Stomach (tissue), 9 donors: Measurements from ENCODE around the gene MFSD6. TPM values are rescaled to one million over a fixed set of nuclear protein-coding genes. Genes with fewer than 3 reads are reported as not detected.

Experiments
- DNase-seq, 2 donors: peaks; one replicate each; pipeline versions ENCODE4 v3.0.0 to v3.0.0-alpha.2; 2013 to 2019
- H3K27ac ChIP-seq, 5 donors: fragments of 200-600 bp in 4 of 5; sonication (generic) in 4 of 5; one replicate each; pipeline ENCODE4 v1.5.1; 2013 to 2019; ENCODE audit warnings: mild to moderate bottlenecking in 1 of 5, moderate library complexity in 1 of 5
- H3K27me3 ChIP-seq, 3 donors: fragments of 200-600 bp; sonication (generic); one replicate each; pipeline ENCODE4 v1.5.1; 2017 to 2019; ENCODE audit warnings: mixed run types in 1 of 3
- H3K36me3 ChIP-seq, 4 donors: fragments of 200-600 bp; sonication (generic); 1 replicate in 3 of 4; 2 replicates in 1 of 4; pipeline ENCODE4 v1.5.1; 2016 to 2019
- H3K4me1 ChIP-seq, 4 donors: fragments of 200-600 bp; sonication (generic); one replicate each; pipeline ENCODE4 v1.5.1; 2016 to 2019
- H3K4me3 ChIP-seq, 4 donors: fragments of 200-600 bp; sonication (generic) in 3 of 4; one replicate each; pipeline ENCODE4 v1.5.1; 2016 to 2019; ENCODE audit warnings: mild to moderate bottlenecking in 1 of 4
- H3K9me3 ChIP-seq, 4 donors: fragments of 200-600 bp; sonication (generic); one replicate each; pipeline ENCODE4 v1.5.1; 2016 to 2019
- EP300 ChIP-seq: sonication (generic); formaldehyde crosslinking; IDR thresholded peaks from one replicate; pipeline ENCODE4 v1.6.1; 2017; ENCODE audit warnings: antibody characterized with exemption
- POLR2A ChIP-seq, 4 donors: fragments of 450-650 bp; IDR thresholded peaks; one replicate each; pipeline ENCODE4 v1.6.1; 2016; ENCODE audit warnings: antibody characterized with exemption in 4 of 4, control low read depth in 2 of 4, mild to moderate bottlenecking in 1 of 4, moderate library complexity in 1 of 4
- POLR2AphosphoS5 ChIP-seq, 3 donors: sonication (generic); formaldehyde crosslinking; IDR thresholded peaks; one replicate each; pipeline ENCODE4 v1.6.1; 2016; ENCODE audit warnings: antibody characterized with exemption in 3 of 3
- WGBS, 5 donors: extraction: QIAGEN DNeasy Blood & Tissue Kit in 3 of 5; methylation state at CpG; one replicate each; pipeline versions ENCODE4 v1.1.5 to v1.1.7; 2013 to 2018; 5-methylcytosine and 5-hydroxymethylcytosine counted together
- intact Hi-C: fragments of 100-400 bp; cut with DNase I; formaldehyde crosslinking; loops from one replicate; pipeline ENCODE4 v1.15.1; 2023; ENCODE audit warnings: low total_unique reads
- polyA plus RNA-seq, 3 donors: library from polyadenylated mRNA; stranded (reverse); fragments of 200-250 nt; gene quantifications; one replicate each; pipeline ENCODE4 v1.2.3, GENCODE V29; 2013
- total RNA-seq, 5 donors: library from RNA; depleted of rRNA; stranded (reverse); fragments of >200 nt; gene quantifications; one replicate each; pipeline versions ENCODE4 v1.1.0 to v1.2.3, GENCODE V29; 2014 to 2016
- TF ChIP-seq, protein P1 (sequence below), 7 experiments: fragments of 450-650 bp in 4 of 7; fragments of 200-600 bp in 3 of 7; sonication (generic) in 3 of 7; IDR thresholded peaks; one replicate each; pipeline ENCODE4 v1.5.1; 2016 to 2019; ENCODE audit warnings: antibody characterized with exemption in 7 of 7, control low read depth in 2 of 7, mild to moderate bottlenecking in 1 of 7
- donor health status: healthy with polysubstance abuse.
- donor health status: Bipolar disorder and iron deficiency.
- donor health status: healthy.

Gene MFSD6
- total and polyA plus RNA-seq, 8 donors, result 9.2 to 134 (median 37.2) TPM

DNA sequence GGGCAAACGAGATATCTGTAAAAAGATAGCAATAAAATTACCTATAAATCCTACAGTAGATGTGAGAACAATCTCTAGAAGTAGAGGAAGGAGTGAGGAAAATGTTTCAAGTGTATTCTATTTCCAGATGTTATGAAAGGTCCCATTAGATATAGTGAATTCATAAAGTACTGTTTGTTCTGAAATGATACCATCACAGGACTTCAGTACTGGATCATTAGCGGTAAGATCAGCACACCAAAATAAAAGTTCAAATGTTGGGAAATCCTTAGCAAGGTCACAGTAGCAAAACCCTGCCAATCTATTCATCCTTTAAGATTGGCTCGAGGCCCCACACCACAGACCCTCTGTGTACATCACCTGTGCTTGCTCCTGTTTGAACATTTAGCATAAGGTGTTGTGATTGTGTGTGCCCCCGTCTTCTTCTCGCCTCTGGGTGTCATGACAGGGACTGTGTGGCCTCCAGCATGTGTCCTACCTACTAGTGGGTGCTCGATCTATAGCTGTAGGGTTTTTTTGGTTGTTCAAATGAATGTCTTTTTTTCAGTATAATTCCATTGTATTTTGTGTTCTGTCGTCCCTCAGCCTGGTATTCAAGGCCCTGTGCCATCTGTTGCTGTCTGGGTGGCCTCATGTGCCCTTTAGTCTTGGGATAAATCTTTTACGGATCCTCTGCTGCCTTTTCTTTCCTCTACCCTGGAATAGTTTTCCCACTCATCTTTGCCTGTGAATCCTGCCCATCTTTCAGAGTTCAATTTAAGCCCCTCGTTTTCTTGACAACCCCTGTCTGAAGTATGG, 9.1 kb downstream of the MFSD6 start:
- H3K9me3 ChIP-seq, result no peaks in the 10 kb centered on the region
- peaks cover 0 to 5% (median 0%) of the 10 kb centered on the region in 4 donors for H3K36me3 ChIP-seq
- no peak for TF ChIP-seq POLR2AphosphoS5 (IDR thresholded peaks at IDR 0.05)
- TF ChIP-seq POLR2A (IDR thresholded peaks at IDR 0.05), result no peak
- no peak for TF ChIP-seq EP300
- TF ChIP-seq, protein P1, sequence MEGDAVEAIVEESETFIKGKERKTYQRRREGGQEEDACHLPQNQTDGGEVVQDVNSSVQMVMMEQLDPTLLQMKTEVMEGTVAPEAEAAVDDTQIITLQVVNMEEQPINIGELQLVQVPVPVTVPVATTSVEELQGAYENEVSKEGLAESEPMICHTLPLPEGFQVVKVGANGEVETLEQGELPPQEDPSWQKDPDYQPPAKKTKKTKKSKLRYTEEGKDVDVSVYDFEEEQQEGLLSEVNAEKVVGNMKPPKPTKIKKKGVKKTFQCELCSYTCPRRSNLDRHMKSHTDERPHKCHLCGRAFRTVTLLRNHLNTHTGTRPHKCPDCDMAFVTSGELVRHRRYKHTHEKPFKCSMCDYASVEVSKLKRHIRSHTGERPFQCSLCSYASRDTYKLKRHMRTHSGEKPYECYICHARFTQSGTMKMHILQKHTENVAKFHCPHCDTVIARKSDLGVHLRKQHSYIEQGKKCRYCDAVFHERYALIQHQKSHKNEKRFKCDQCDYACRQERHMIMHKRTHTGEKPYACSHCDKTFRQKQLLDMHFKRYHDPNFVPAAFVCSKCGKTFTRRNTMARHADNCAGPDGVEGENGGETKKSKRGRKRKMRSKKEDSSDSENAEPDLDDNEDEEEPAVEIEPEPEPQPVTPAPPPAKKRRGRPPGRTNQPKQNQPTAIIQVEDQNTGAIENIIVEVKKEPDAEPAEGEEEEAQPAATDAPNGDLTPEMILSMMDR (IDR thresholded peaks at IDR 0.05), result no peak
- DNase-seq, result no peak
- 87 to 94% (median 91%) methylated on average over 9 of the region's 9 CpGs for WGBS, 5 donors
- H3K27ac ChIP-seq, result no peak overlapping the region
- intact Hi-C loops, result no loop called here
- H3K4me1 ChIP-seq, result peaks cover 8 to 72% (median 30%) of the 10 kb centered on the region in 4 donors
- no peaks in the 10 kb centered on the region for H3K27me3 ChIP-seq
- H3K4me3 ChIP-seq, result no peak overlapping the region

DNA sequence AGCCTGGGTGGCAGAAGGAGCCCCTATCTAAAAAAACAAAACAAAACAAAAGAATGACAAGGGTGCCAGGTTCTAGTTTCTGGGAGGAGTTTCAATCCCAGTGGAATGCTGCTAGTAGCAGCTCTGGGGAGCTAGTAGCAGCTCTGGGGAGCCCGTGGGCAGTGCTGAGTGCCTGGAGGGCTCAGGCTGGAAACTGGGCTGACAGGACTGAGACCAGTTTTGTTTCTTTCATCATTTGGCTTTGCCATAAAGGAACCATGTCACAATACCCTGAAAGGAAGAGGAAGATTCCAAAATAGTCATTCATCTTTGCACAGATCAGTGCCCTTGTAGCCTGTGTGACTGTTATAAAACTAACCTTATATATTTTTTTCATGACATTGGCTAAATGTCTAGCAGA, 10.6 kb downstream of the MFSD6 start:
- H3K4me3 ChIP-seq, result no peak overlapping the region
- H3K4me1 ChIP-seq, result peaks cover 4 to 58% (median 16%) of the 10 kb centered on the region in 4 donors
- H3K27ac ChIP-seq, result no peak overlapping the region
- 69 to 86% (median 80%) methylated on average over 1 of the region's 1 CpG for WGBS, 5 donors
- H3K36me3 ChIP-seq, result peaks cover 0 to 5% (median 0%) of the 10 kb centered on the region in 4 donors
- H3K9me3 ChIP-seq, result no peaks in the 10 kb centered on the region
- no peak for DNase-seq
- intact Hi-C loops, result no loop called here
- H3K27me3 ChIP-seq, result no peaks in the 10 kb centered on the region
- TF ChIP-seq, protein P1 (IDR thresholded peaks at IDR 0.05), result no peak
- no peak for TF ChIP-seq POLR2AphosphoS5 (IDR thresholded peaks at IDR 0.05)
- no peak for TF ChIP-seq POLR2A (IDR thresholded peaks at IDR 0.05)
- TF ChIP-seq EP300, result no peak

- Histone ChIP-seq H3K27me3 (no peaks in the 10 kb centered on the region), H3K9me3 (no peaks in the 10 kb centered on the region), H3K36me3 (peaks cover 0 to 5% (median 0%) of the 10 kb centered on the region in 4 donors), H3K27ac (no peak overlapping the region), H3K4me3 (no peak overlapping the region), H3K4me1 (peaks cover 0 to 51% (median 11%) of the 10 kb centered on the region in 4 donors)
- TF ChIP-seq POLR2A (IDR thresholded peaks at IDR 0.05), result no peak
- TF ChIP-seq POLR2AphosphoS5 (IDR thresholded peaks at IDR 0.05), result no peak
- no peak for TF ChIP-seq EP300
- intact Hi-C loops, result no loop called here
- no peak for DNase-seq
- 46 to 53% (median 51%) methylated on average over 1 of the region's 1 CpG for WGBS, 5 donors
These were observed 12.6 kb downstream of the MFSD6 start for GRCh38 chr2:190420801-190421200.

GRCh38 chr2:190425221-190425866, 17.2 kb downstream of the MFSD6 start:
- 67 to 92% (median 83%) methylated on average over 1 of the region's 1 CpG for WGBS, 5 donors
- no peak for TF ChIP-seq POLR2A (IDR thresholded peaks at IDR 0.05)
- no peak for TF ChIP-seq EP300
- no peak for TF ChIP-seq POLR2AphosphoS5 (IDR thresholded peaks at IDR 0.05)
- TF ChIP-seq, protein P1 (IDR thresholded peaks at IDR 0.05), result no peak
- intact Hi-C loops, result no loop called here

More at GRCh38 chr2:190425221-190425866, 17.2 kb downstream of the MFSD6 start:
- Histone ChIP-seq H3K36me3 (peaks cover 0 to 10% (median 6%) of the 10 kb centered on the region in 4 donors), H3K27ac (no peak overlapping the region), H3K9me3 (no peaks in the 10 kb centered on the region), H3K4me1 (peaks cover 0 to 14% (median 0%) of the 10 kb centered on the region in 4 donors), H3K27me3 (no peaks in the 10 kb centered on the region), H3K4me3 (no peak overlapping the region)
- DNase-seq, result no peak
